ENCODE results near the gene UQCC5. TPM values are rescaled to one million over a fixed set of nuclear protein-coding genes. Genes with fewer than 3 reads are reported as not detected.

UQCC5 gene
- total RNA-seq, 1 donor from 2014 or later: 13.6 TPM

GRCh38 chr3:52512727-52513126, 23.7 kb upstream of the UQCC5 start:
- TF ChIP-seq CTCF (IDR thresholded peaks at IDR 0.05): no peak
- DNase-seq (no peak), ATAC-seq (ENCODE audit: low read depth) (no peak)
- no peaks in the 10 kb centered on the region for H3K4me1 Mint-ChIP-seq
- no peaks in the 10 kb centered on the region for H3K36me3 Mint-ChIP-seq (ENCODE audit: low read depth)
- intact Hi-C loops (cut with micrococcal nuclease): no loop called here
- H3K27me3 Mint-ChIP-seq: no peaks in the 10 kb centered on the region
- H3K9me3 Mint-ChIP-seq: no peaks in the 10 kb centered on the region
- no peak overlapping the region for H3K27ac Mint-ChIP-seq
- H3K4me3 Mint-ChIP-seq: no peak overlapping the region
- ChIA-PET CTCF (no interaction called here), POLR2A (no interaction called here)

- Mint-ChIP-seq H3K27ac (no peak overlapping the region), H3K27me3 (no peaks in the 10 kb centered on the region), H3K9me3 (no peaks in the 10 kb centered on the region), H3K4me1 (no peaks in the 10 kb centered on the region), H3K36me3 (ENCODE audit: low read depth) (no peaks in the 10 kb centered on the region), H3K4me3 (no peak overlapping the region)
- DNase-seq: no peak
- POLR2A ChIA-PET: no interaction called here
- intact Hi-C loops (cut with micrococcal nuclease): no loop called here
- TF ChIP-seq CTCF (IDR thresholded peaks at IDR 0.05): no peak
- ATAC-seq (ENCODE audit: low read depth): no peak
- CTCF ChIA-PET: no interaction called here
Observed at GRCh38 chr3:52513281-52513680, 23.1 kb upstream of the UQCC5 start.

GRCh38 chr3:52514576-52514975, 21.8 kb upstream of the UQCC5 start:
- H3K36me3 Mint-ChIP-seq (ENCODE audit: low read depth): no peaks in the 10 kb centered on the region
- no peaks in the 10 kb centered on the region for H3K4me1 Mint-ChIP-seq
- no peaks in the 10 kb centered on the region for H3K9me3 Mint-ChIP-seq
- H3K27ac Mint-ChIP-seq: no peak overlapping the region
- ATAC-seq (ENCODE audit: low read depth) (no peak), DNase-seq (no peak)
- TF ChIP-seq CTCF (IDR thresholded peaks at IDR 0.05): no peak
- CTCF ChIA-PET: no interaction called here
- H3K27me3 Mint-ChIP-seq: no peaks in the 10 kb centered on the region
- intact Hi-C loops (cut with micrococcal nuclease): no loop called here
- no peak overlapping the region for H3K4me3 Mint-ChIP-seq
- POLR2A ChIA-PET: no interaction called here

- DNase-seq: no peak
- no peak overlapping the region for H3K4me3 Mint-ChIP-seq
- H3K27ac Mint-ChIP-seq: no peak overlapping the region
- H3K27me3 Mint-ChIP-seq: no peaks in the 10 kb centered on the region
- ChIA-PET POLR2A (no interaction called here), CTCF (no interaction called here)
- H3K36me3 Mint-ChIP-seq (ENCODE audit: low read depth): no peaks in the 10 kb centered on the region
- TF ChIP-seq CTCF (IDR thresholded peaks at IDR 0.05): no peak
- intact Hi-C loops (cut with micrococcal nuclease): no loop called here
- no peaks in the 10 kb centered on the region for H3K9me3 Mint-ChIP-seq
- no peaks in the 10 kb centered on the region for H3K4me1 Mint-ChIP-seq
- ATAC-seq (ENCODE audit: low read depth): no peak
Observed at GRCh38 chr3:52515192-52515591, 21.2 kb upstream of the UQCC5 start.

GRCh38 chr3:52516509-52517195, 19.8 kb upstream of the UQCC5 start:
- ATAC-seq (ENCODE audit: low read depth): no peak
- no peaks in the 10 kb centered on the region for H3K36me3 Mint-ChIP-seq (ENCODE audit: low read depth)
- ChIA-PET CTCF (no interaction called here), POLR2A (no interaction called here)
- H3K27ac Mint-ChIP-seq: no peak overlapping the region
- no peak for TF ChIP-seq CTCF (IDR thresholded peaks at IDR 0.05)
- H3K27me3 Mint-ChIP-seq: no peaks in the 10 kb centered on the region
- no peak for DNase-seq
- intact Hi-C loops (cut with micrococcal nuclease): no loop called here
- no peak overlapping the region for H3K4me3 Mint-ChIP-seq
- H3K4me1 Mint-ChIP-seq: no peaks in the 10 kb centered on the region
- no peaks in the 10 kb centered on the region for H3K9me3 Mint-ChIP-seq
